ENCODE measurements around the gene HSD17B3. TPM values are rescaled to one million over a fixed set of nuclear protein-coding genes. Genes with fewer than 3 reads are reported as not detected.
A peak's percentile ranks its signal among the peaks of the same experiment; 100 is the strongest.

HSD17B3 gene
- polyA plus RNA-seq, 1 donor (not counting 4 experiments of a cell fraction or from before 2014, with no cell fraction given), result 0.17 TPM

- Histone ChIP-seq H3K36me3 (ENCODE audit: control insufficient read depth in 2 of 2, extremely low read depth in 1 of 2, insufficient read depth in 2 of 2, low read length in 2 of 2) (no peaks in the 10 kb centered on the region), H2AFZ (ENCODE audit: control insufficient read depth, low read length) (no peak overlapping the region), H3K27me3 (ENCODE audit: control insufficient read depth, extremely low read depth, insufficient read depth, low read length) (peaks cover 28% of the 10 kb centered on the region), H3K9me3 (ENCODE audit: control insufficient read depth, low read depth, low read length) (peaks cover 2% of the 10 kb centered on the region), H3K27ac (ENCODE audit: control insufficient read depth, insufficient read depth, low read length) (no peak overlapping the region), H3K4me3 (ENCODE audit: control insufficient read depth in 2 of 3, extremely low read depth in 1 of 3, insufficient read depth in 2 of 3, low read depth in 1 of 3, low read length in 3 of 3) (no peak overlapping the region), H3K4me2 (ENCODE audit: control insufficient read depth, extremely low read depth, insufficient read depth, low read depth, low read length) (no peak overlapping the region), H4K20me1 (ENCODE audit: control insufficient read depth, extremely low read depth, insufficient read depth, low read length) (no peaks in the 10 kb centered on the region), H3K9ac (ENCODE audit: control insufficient read depth, extremely low read depth, insufficient read depth, low read length) (no peak overlapping the region), H3K4me1 (ENCODE audit: control insufficient read depth, extremely low read depth, insufficient read depth, low read length) (peaks cover 12% of the 10 kb centered on the region), H3K79me2 (ENCODE audit: control insufficient read depth, insufficient read depth, low read length) (no peaks in the 10 kb centered on the region), H3K9me1 (ENCODE audit: control insufficient read depth, extremely low read depth, insufficient read depth, low read length) (no peaks in the 10 kb centered on the region)
- DNase-seq (ENCODE audit: low read depth, low spot score), result no peak
- TF ChIP-seq CTCF (optimal IDR thresholded peaks at IDR 0.05 in 1 of 3, IDR thresholded peaks at IDR 0.05 in 1 of 3, conservative IDR thresholded peaks at IDR 0.05 in 1 of 3; ENCODE audit: extremely low read depth in 1 of 3, insufficient read depth in 2 of 3, low read length in 3 of 3), result no peak
- no peak for TF ChIP-seq EZH2 (IDR thresholded peaks at IDR 0.05; ENCODE audit: low read length)
- dilution Hi-C loops (cut with MboI; ENCODE audit: extremely low pct_ligation_motif_present, low sequenced_read_pairs), result no loop called here
- FAIRE-seq, result no peak
Measured at GRCh38 chr9:96188571-96188970, 113.4 kb downstream of the HSD17B3 start.

GRCh38 chr9:96187151-96187555 is 114.8 kb downstream of the HSD17B3 start:
- Histone ChIP-seq H3K9ac (ENCODE audit: control insufficient read depth, extremely low read depth, insufficient read depth, low read length) (no peak overlapping the region), H2AFZ (ENCODE audit: control insufficient read depth, low read length) (no peak overlapping the region), H3K79me2 (ENCODE audit: control insufficient read depth, insufficient read depth, low read length) (no peaks in the 10 kb centered on the region), H3K9me3 (ENCODE audit: control insufficient read depth, low read depth, low read length) (peaks cover 2% of the 10 kb centered on the region), H4K20me1 (ENCODE audit: control insufficient read depth, extremely low read depth, insufficient read depth, low read length) (no peaks in the 10 kb centered on the region), H3K27ac (ENCODE audit: control insufficient read depth, insufficient read depth, low read length) (no peak overlapping the region), H3K4me1 (ENCODE audit: control insufficient read depth, extremely low read depth, insufficient read depth, low read length) (peaks cover 12% of the 10 kb centered on the region), H3K9me1 (ENCODE audit: control insufficient read depth, extremely low read depth, insufficient read depth, low read length) (no peaks in the 10 kb centered on the region), H3K36me3 (ENCODE audit: control insufficient read depth in 2 of 2, extremely low read depth in 1 of 2, insufficient read depth in 2 of 2, low read length in 2 of 2) (no peaks in the 10 kb centered on the region), H3K4me2 (ENCODE audit: control insufficient read depth, extremely low read depth, insufficient read depth, low read depth, low read length) (peak overlapping the region; percentile 68), H3K27me3 (ENCODE audit: control insufficient read depth, extremely low read depth, insufficient read depth, low read length) (peaks cover 33% of the 10 kb centered on the region), H3K4me3 (ENCODE audit: control insufficient read depth in 2 of 3, extremely low read depth in 1 of 3, insufficient read depth in 2 of 3, low read depth in 1 of 3, low read length in 3 of 3) (peak overlapping the region in 1 of 3 experiments; percentile 7)
- FAIRE-seq (no peak), DNase-seq (ENCODE audit: low read depth, low spot score) (no peak)
- no peak for TF ChIP-seq CTCF (optimal IDR thresholded peaks at IDR 0.05 in 1 of 3, IDR thresholded peaks at IDR 0.05 in 1 of 3, conservative IDR thresholded peaks at IDR 0.05 in 1 of 3; ENCODE audit: extremely low read depth in 1 of 3, insufficient read depth in 2 of 3, low read length in 3 of 3)
- TF ChIP-seq EZH2 (IDR thresholded peaks at IDR 0.05; ENCODE audit: low read length), result peak; percentile 46
- dilution Hi-C loops (cut with MboI; ENCODE audit: extremely low pct_ligation_motif_present, low sequenced_read_pairs), result no loop called here
